HCT116 (cell line): ENCODE results near the gene JPH3. TPM values are rescaled to one million over a fixed set of nuclear protein-coding genes. Genes with fewer than 3 reads are reported as not detected.
A peak's percentile ranks its signal among the peaks of the same experiment; 100 is the strongest.

Experiments used
- ATAC-seq: fragments of 200-7000 bp; cut with Tn5 transposase; 2 replicates; pipeline ENCODE4 v1.9.1; 2020; ENCODE audit warnings: mild to moderate bottlenecking, moderate library complexity
- BruUV-seq: library from RNA; stranded (reverse); fragments of 400-500 nt; replicated peaks from 2 replicates; lab custom pipeline; 2021; lab: Mats Ljungman, UMichigan
- CTCF ChIA-PET: fragments of 300-600 bp; sonication (Branson Sonifier 250); formaldehyde crosslinking; loops from one replicate; lab custom pipeline; 2021; ENCODE audit warnings: antibody characterized with exemption; lab: Charles Lee
- POLR2A ChIA-PET: fragments of 300-600, 350-600 bp; sonication (Branson Sonifier 250); formaldehyde crosslinking; loops from one replicate; lab custom pipeline; 2021; ENCODE audit warnings: antibody characterized with exemption; lab: Charles Lee
- RAD21 ChIA-PET, 2 experiments: fragments of 300-600 bp; sonication (Branson Sonifier 250); formaldehyde crosslinking; loops; one replicate each; lab custom pipeline; 2023; ENCODE audit warnings: low total read pairs in 2 of 2; ENCODE audit not compliant: uncharacterized antibody in 2 of 2, unreplicated experiment in 2 of 2, low non-redundant PET in 1 of 2; lab: Charles Lee
- DNase-seq: peaks from one replicate; pipeline ENCODE4 v3.0.0-alpha.2; 2010; ENCODE audit warnings: low read depth, low spot score
- H2AFZ ChIP-seq: fragments of 200-600 bp; shearing (Covaris generic), sonication (generic); 2 replicates; pipeline ENCODE4 v1.6.1; 2017; ENCODE audit warnings: low read depth, mixed run types, mixed read lengths, antibody characterized with exemption, low read length; ENCODE audit not compliant: poor library complexity, severe bottlenecking
- H3K27ac ChIP-seq: 2 replicates; pipeline ENCODE4 v1.5.1; 2012; ENCODE audit warnings: low read depth, low read length
- H3K27me3 ChIP-seq: fragments of 200-600 bp; sonication (generic); 2 replicates; pipeline ENCODE4 v1.6.1; 2016; ENCODE audit warnings: mixed run types, low read length, mixed read lengths; ENCODE audit not compliant: insufficient read depth
- H3K36me3 ChIP-seq, 2 experiments: fragments of 200-500 bp in 1 of 2; fragments of 200-600 bp in 1 of 2; sonication (Bioruptor generic) in 1 of 2; sonication (generic) in 1 of 2; 2 replicates each; pipeline versions ENCODE4 v1.5.1 to v1.6.1; 2014 to 2016; ENCODE audit warnings: low read length in 2 of 2, inconsistent platforms in 1 of 2, mixed read lengths in 1 of 2, mixed run types in 1 of 2; ENCODE audit not compliant: insufficient read depth in 2 of 2, control insufficient read depth in 1 of 2
- H3K4me1 ChIP-seq, 2 experiments: fragments of 200-600 bp in 1 of 2; sonication (generic) in 1 of 2; 2 replicates each; pipeline versions ENCODE4 v1.5.1 to v1.6.1; 2012 to 2017; ENCODE audit warnings: low read length in 2 of 2, inconsistent platforms in 1 of 2, mild to moderate bottlenecking in 1 of 2, mixed read lengths in 1 of 2, mixed run types in 1 of 2, moderate library complexity in 1 of 2; ENCODE audit not compliant: insufficient read depth in 2 of 2, control insufficient read depth in 1 of 2
- H3K4me2 ChIP-seq: fragments of 200-600 bp; sonication (generic); 2 replicates; pipeline ENCODE4 v1.6.1; 2017; ENCODE audit warnings: mixed run types, low read length, mixed read lengths
- H3K4me3 ChIP-seq, 2 experiments: fragments of 200-600 bp in 1 of 2; sonication (generic) in 1 of 2; replicated peaks in 1 of 2; 2 replicates each; pipeline ENCODE4 v1.5.1; 2011 to 2016; ENCODE audit warnings: low read length in 2 of 2, control low read depth in 1 of 2, low read depth in 1 of 2, mild to moderate bottlenecking in 1 of 2, mixed read lengths in 1 of 2, mixed run types in 1 of 2
- H3K79me2 ChIP-seq: fragments of 200-600 bp; sonication (generic); 2 replicates; pipeline ENCODE4 v1.6.1; 2017; ENCODE audit warnings: mild to moderate bottlenecking, mixed run types, low read length, moderate library complexity, mixed read lengths; ENCODE audit not compliant: insufficient read depth
- H3K9ac ChIP-seq: fragments of 200-600 bp; sonication (generic); 2 replicates; pipeline ENCODE4 v1.6.1; 2016; ENCODE audit warnings: low read length, mixed read lengths
- H3K9me2 ChIP-seq: fragments of 200-600 bp; sonication (generic), shearing (Covaris generic); 2 replicates; pipeline ENCODE4 v1.6.1; 2017; ENCODE audit warnings: mixed run types, mild to moderate bottlenecking, moderate library complexity; ENCODE audit not compliant: insufficient read depth
- H3K9me3 ChIP-seq, 2 experiments: fragments of 200-500 bp in 1 of 2; fragments of 200-600 bp in 1 of 2; sonication (Bioruptor generic) in 1 of 2; sonication (generic) in 1 of 2; 2 replicates each; pipeline ENCODE4 v1.6.1; 2014 to 2017; ENCODE audit warnings: low read length in 2 of 2, mixed read lengths in 2 of 2, inconsistent platforms in 1 of 2, low read depth in 1 of 2, mild to moderate bottlenecking in 1 of 2, mixed run types in 1 of 2, moderate library complexity in 1 of 2; ENCODE audit not compliant: control insufficient read depth in 1 of 2, insufficient read depth in 1 of 2
- H4K20me1 ChIP-seq: fragments of 200-600 bp; sonication (generic), shearing (Covaris generic); 2 replicates; pipeline ENCODE4 v1.6.1; 2017; ENCODE audit warnings: mixed run types, mild to moderate bottlenecking, moderate library complexity; ENCODE audit not compliant: insufficient read depth
- JUND ChIP-seq: IDR thresholded peaks from 2 replicates; pipeline ENCODE4 v1.6.1; 2012
- MAX ChIP-seq: IDR thresholded peaks from 2 replicates; pipeline ENCODE4 v1.6.1; 2012
- YY1 ChIP-seq: IDR thresholded peaks from 2 replicates; pipeline ENCODE4 v1.6.1; 2011; ENCODE audit warnings: low read length, low read depth, moderate library complexity, mild to moderate bottlenecking; ENCODE audit not compliant: insufficient replicate concordance; ENCODE audit errors: extremely low read depth
- intact Hi-C: fragments of 100-400 bp; cut with micrococcal nuclease; formaldehyde crosslinking; loops from 2 replicates; pipeline ENCODE4 v1.10.0; 2022
- total RNA-seq: library from RNA; stranded (reverse); gene quantifications from one replicate; pipeline ENCODE4 v1.2.1, GENCODE V29; 2021; ENCODE audit not compliant: unreplicated experiment
- TF ChIP-seq, protein P1 (sequence below), 3 experiments: fragments of 200-600 bp in 1 of 3; sonication (generic) in 1 of 3; IDR thresholded peaks in 2 of 3; conservative IDR thresholded peaks in 1 of 3; 2 replicates each; pipeline ENCODE4 v1.5.1; 2012 to 2017; ENCODE audit warnings: low read depth in 2 of 3, low read length in 2 of 3, antibody characterized with exemption in 1 of 3, borderline replicate concordance in 1 of 3, control low read depth in 1 of 3, mild to moderate bottlenecking in 1 of 3, mixed read lengths in 1 of 3, mixed run types in 1 of 3, moderate library complexity in 1 of 3; ENCODE audit not compliant: insufficient read depth in 1 of 3

The JPH3 gene
- total RNA-seq, 1 experiment from 2014 or later, result 0.10 TPM

DNA sequence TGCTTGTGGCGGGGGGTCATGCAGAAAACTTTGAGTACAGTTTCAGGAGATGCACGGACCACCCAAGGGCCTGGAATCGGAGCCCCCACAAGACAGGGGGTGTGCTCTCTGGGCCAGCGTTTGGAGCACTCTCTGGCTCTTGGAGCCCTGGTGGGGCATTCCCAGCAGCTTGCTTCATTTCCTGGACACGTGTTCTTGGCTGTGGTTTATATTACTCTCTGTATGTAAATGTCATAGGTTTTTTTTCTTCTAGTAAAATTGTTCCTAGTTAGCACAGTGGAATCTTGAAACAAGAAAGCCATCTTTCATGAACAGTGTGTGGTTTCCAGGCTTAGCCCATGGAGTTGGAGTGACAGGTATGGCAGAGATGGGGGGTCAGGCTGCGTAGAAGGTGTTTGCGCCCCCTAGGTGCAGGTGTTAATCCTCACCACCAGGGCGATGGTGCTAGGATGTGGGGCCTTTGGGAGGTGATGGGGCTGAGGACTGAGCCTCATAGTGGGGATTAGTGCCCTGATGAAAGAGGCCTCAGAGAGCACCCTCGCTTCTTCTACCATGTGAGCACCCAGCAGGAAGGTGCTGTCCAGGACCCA, 79.8 kb downstream of the JPH3 start:
- ATAC-seq (peak; percentile 88), DNase-seq (peak; percentile 10)
- RAD21 ChIA-PET, result no interaction called here
- Histone ChIP-seq H2AFZ (no peak overlapping the region), H3K9ac (no peak overlapping the region), H3K36me3 (no peaks in the 10 kb centered on the region), H3K27me3 (peaks cover 4% of the 10 kb centered on the region; the same call in 1 of the 2 replicates), H3K4me2 (no peak overlapping the region), H3K79me2 (no peaks in the 10 kb centered on the region), H3K9me2 (no peaks in the 10 kb centered on the region), H3K4me3 (no peak overlapping the region), H3K4me1 (peaks cover 0 to 10% of the 10 kb centered on the region in 2 experiments; a peak in 1 of 4 replicates), H3K9me3 (no peaks in the 10 kb centered on the region), H4K20me1 (no peaks in the 10 kb centered on the region), H3K27ac (no peak overlapping the region)
- intact Hi-C loops, result no loop called here
- no TSS peak for BruUV-seq
- POLR2A ChIA-PET, result no interaction called here
- CTCF ChIA-PET, result interaction anchor here (0.7 to 1.0 kb wide), 3 partner anchors 23 to 293 kb away, joined by 3 to 4 read pairs (median 3); no protein-coding TSS in a partner anchor
- TF ChIP-seq YY1 (peak; percentile 7), JUND (no peak)
- TF ChIP-seq, protein P1, sequence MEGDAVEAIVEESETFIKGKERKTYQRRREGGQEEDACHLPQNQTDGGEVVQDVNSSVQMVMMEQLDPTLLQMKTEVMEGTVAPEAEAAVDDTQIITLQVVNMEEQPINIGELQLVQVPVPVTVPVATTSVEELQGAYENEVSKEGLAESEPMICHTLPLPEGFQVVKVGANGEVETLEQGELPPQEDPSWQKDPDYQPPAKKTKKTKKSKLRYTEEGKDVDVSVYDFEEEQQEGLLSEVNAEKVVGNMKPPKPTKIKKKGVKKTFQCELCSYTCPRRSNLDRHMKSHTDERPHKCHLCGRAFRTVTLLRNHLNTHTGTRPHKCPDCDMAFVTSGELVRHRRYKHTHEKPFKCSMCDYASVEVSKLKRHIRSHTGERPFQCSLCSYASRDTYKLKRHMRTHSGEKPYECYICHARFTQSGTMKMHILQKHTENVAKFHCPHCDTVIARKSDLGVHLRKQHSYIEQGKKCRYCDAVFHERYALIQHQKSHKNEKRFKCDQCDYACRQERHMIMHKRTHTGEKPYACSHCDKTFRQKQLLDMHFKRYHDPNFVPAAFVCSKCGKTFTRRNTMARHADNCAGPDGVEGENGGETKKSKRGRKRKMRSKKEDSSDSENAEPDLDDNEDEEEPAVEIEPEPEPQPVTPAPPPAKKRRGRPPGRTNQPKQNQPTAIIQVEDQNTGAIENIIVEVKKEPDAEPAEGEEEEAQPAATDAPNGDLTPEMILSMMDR (IDR thresholded peaks at IDR 0.05 in 2 of 3, conservative IDR thresholded peaks at IDR 0.05 in 1 of 3; ENCODE audit: borderline replicate concordance in 1 of 3, insufficient read depth in 1 of 3, low read depth in 2 of 3, low read length in 2 of 3), result peak; percentile 57 to 85 (median 73); a peak in 5 of 6 replicates

DNA sequence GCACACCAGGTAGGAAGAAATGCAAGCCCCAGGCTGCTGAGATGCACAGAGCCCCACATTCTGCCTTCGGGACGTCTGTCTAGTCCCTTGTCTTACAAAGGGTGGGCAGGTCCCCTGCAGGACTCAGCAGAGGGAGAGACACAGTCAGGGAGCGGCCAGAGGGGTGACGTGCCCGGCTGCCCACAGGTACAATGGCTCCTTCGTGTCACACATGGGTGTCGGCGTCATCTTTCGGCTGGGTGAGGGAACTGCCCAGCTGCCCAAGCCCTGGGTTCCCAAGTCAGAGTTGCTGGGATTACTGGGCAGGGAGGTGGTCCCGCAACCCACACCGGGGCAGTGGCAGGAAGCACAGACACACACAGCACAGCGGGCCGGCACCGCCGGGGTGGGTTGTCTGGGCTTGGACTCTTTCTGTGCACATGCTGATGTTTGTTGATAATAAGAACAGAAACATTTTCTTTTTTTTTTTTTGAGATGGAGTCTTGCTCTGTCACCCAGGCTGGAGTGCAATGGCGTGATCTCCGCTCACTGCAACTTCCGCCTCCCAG, 80.6 kb downstream of the JPH3 start:
- TF ChIP-seq MAX, result no peak
- TF ChIP-seq, protein P1 (IDR thresholded peaks at IDR 0.05 in 2 of 3, conservative IDR thresholded peaks at IDR 0.05 in 1 of 3; ENCODE audit: borderline replicate concordance in 1 of 3, insufficient read depth in 1 of 3, low read depth in 2 of 3, low read length in 2 of 3), result no peak
- Histone ChIP-seq H3K27me3 (peaks cover 4% of the 10 kb centered on the region; the same call in 1 of the 2 replicates), H3K9ac (no peak overlapping the region), H3K36me3 (no peaks in the 10 kb centered on the region), H3K4me2 (no peak overlapping the region), H3K9me3 (no peaks in the 10 kb centered on the region), H3K9me2 (no peaks in the 10 kb centered on the region), H3K4me1 (peaks cover 0 to 10% of the 10 kb centered on the region in 2 experiments; a peak in 1 of 4 replicates), H3K27ac (no peak overlapping the region), H3K4me3 (no peak overlapping the region), H4K20me1 (no peaks in the 10 kb centered on the region), H2AFZ (no peak overlapping the region), H3K79me2 (no peaks in the 10 kb centered on the region)
- ChIA-PET POLR2A (no interaction called here), CTCF (no interaction called here), RAD21 (no interaction called here)
- BruUV-seq, result no TSS peak
- intact Hi-C loops, result no loop called here
- DNase-seq (no peak), ATAC-seq (no peak)
